Stimulated activated CD8-positive, alpha-beta memory T cell treated with anti-CD3 and anti-CD28 coated beads, Interleukin-4, amount 100 ng/mL, for 1 hour (primary cell): ENCODE data around the gene EBF3.

ENCODE experiments used
- DNase-seq, 2 donors: peaks; one replicate each; pipeline ENCODE4 v3.0.0-alpha.2; 2020; ENCODE audit warnings: low read depth in 2 of 2, low spot score in 1 of 2

The EBF3 gene, protein sequence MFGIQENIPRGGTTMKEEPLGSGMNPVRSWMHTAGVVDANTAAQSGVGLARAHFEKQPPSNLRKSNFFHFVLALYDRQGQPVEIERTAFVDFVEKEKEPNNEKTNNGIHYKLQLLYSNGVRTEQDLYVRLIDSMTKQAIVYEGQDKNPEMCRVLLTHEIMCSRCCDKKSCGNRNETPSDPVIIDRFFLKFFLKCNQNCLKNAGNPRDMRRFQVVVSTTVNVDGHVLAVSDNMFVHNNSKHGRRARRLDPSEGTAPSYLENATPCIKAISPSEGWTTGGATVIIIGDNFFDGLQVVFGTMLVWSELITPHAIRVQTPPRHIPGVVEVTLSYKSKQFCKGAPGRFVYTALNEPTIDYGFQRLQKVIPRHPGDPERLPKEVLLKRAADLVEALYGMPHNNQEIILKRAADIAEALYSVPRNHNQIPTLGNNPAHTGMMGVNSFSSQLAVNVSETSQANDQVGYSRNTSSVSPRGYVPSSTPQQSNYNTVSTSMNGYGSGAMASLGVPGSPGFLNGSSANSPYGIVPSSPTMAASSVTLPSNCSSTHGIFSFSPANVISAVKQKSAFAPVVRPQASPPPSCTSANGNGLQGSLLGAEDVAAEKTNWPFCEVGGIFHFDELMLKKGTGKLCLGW

DNA sequence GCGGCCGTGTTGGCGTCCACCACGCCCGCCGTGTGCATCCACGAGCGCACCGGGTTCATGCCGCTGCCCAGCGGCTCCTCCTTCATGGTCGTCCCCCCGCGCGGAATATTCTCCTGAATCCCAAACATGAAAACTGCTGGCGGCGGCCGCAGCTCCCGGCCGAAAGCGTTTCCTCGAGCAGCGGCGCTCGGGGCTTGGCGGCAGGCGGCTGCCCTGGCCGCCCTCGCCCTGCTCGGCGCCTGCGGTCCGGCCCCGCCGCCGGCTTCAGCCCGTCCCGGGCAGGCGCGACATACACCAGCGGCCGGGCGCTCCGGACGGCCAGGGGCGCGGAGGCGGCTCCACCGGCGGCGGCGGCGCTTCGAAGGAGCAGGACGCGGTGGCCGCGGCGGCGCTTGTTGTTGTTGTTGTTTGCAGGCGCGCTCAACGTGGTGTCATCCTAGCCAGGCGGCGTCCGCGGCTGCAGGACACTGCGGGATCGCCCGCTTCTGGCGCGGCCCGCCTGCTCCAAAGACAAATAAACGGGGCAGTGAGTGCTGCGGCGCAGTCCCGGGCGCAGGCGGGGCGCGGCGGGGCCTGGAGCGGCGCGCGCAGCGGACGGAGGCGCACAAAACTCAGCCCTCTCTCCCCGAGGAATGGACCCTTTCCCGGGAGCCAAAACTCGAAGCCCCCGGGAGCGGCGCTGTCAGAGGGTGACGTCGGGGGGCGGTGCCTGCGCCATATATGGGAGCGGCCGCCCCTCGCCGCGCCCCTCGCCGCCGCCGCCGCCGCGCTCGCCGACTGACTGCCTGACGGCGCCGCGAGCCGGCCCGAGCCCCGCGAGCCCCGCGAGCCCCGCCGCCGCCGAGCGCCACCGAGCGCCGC lies at the start of gene EBF3:
Gene EBF3, minus strand, starts transcription at position 634 of the 861 bp plus-strand sequence. Its CDS starts 506 bp downstream, at position 128.
- DNase-seq: peak in 1 of 2 donors; percentile 16

GRCh38 chr10:130013335-130014262 lies 49.5 kb upstream of the EBF3 start:
- no peak for DNase-seq

GRCh38 chr10:130012129-130012528 lies 48.1 kb upstream of the EBF3 start:
- no peak for DNase-seq

GRCh38 chr10:130010653-130011052 lies 46.6 kb upstream of the EBF3 start:
- DNase-seq: no peak

GRCh38 chr10:130009228-130009627 lies 45.2 kb upstream of the EBF3 start:
- DNase-seq: no peak

- no peak for DNase-seq
These were observed 39.9 kb upstream of the EBF3 start for GRCh38 chr10:130003787-130004613.

DNA sequence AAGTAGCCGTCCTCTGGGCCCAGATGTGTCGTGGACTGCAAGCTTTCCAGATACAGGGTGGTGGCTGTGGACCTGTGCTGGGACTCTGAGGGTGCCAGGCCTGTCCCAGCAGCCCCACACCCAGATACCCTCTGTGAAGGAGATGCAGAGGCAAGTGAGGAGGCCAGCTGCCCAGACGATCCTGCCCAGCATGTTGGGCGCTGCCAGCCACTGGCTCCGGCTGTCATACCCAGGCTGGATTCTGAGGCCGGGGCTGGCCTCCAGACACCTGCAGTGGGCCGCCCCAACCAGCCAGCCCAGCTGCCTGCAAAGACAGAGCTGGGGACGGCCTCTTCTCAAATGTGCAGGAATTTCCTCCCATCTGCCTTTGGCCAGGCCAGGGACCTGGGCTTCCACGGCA lies 39.1 kb upstream of the EBF3 start:
- no peak for DNase-seq

- no peak for DNase-seq
These were observed 38.5 kb upstream of the EBF3 start for GRCh38 chr10:130002606-130003005.

- DNase-seq: no peak
These were observed 36.8 kb upstream of the EBF3 start for GRCh38 chr10:130000918-130001317.

- DNase-seq: no peak
These were observed 35.1 kb upstream of the EBF3 start for GRCh38 chr10:129999140-129999539.

- no peak for DNase-seq
These were observed 29.5 kb upstream of the EBF3 start for GRCh38 chr10:129993621-129994020.

DNA sequence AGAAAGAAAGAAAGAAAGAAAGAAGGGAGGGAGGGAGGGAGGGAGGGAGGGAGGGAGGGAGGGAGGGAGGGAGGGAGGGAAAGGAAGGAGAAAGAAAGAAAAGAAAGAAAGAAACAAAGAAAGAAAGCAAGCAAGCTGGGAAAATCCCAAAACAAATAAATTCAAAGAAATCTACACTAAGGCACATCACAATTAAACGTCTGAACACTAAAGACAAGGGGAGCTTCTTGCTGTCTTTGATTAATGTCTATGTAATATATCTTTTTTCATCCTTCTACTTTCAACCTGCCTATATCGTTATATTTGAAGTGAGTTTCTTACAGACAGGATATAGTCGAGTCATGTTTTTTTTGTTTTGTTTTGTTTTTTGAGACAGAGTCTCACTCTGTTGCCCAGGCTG lies 28.3 kb upstream of the EBF3 start:
- DNase-seq: no peak

GRCh38 chr10:129982825-129983224 lies 18.8 kb upstream of the EBF3 start:
- DNase-seq: no peak

- no peak for DNase-seq
These were observed 14.9 kb upstream of the EBF3 start for GRCh38 chr10:129978980-129979379.

DNA sequence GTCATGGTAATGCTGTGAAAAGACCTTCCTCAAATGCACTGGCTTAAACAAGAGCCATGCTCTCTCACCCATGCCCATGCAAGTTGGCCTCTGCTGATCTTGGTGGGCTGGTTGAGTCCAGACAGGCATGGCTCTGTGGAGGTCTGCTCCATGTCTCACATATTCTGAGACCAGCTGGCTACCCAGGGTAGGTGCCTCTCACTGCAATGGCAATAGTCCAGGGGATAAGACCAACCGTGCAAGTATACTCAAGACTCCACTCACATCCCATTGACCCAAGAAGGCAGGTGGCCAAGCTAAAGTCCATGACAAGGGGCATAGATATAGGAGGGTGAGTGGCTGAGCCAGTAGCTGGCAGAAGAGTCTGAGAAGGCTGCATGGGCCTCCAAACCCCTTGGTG lies 14.2 kb upstream of the EBF3 start:
- no peak for DNase-seq

DNA sequence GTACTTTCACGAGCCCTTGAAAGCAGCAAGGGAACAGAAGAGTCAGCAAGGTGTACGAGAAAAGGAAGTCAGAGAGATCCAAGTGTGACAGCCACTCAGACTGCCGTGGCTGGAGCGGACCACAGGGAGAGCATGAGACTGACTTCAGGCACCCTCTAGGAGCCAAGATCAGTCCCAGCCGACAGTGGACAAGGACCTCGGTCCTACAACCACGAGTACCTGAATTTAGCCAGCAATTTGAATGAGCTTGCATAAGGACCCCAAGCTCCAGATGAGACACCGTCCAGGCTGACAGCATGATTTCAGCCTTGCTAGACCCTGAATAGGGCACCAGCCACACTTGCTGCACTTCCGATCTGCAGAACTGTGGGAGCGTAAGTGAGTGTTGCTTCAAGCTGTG lies 13.7 kb upstream of the EBF3 start:
- no peak for DNase-seq

DNA sequence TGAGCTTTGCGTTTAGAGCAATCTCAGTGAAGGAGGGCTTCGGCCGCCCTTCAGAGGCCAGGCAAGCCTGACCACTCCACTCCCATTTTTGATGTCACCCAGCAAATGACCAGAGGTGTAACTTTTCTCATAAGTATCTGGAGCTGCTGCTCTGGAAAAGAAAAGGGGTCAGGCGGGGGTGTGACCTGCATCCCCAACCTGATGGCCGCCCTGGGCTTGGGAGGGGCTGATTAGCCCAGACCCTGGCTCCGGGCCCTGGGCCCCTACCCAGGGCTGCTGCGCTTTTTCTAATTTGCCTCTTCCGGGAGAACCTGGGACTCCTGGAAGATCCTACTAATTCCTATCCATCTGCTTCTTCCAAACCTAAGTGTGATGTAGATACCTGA lies 9.6 kb upstream of the EBF3 start:
- no peak for DNase-seq

GRCh38 chr10:129972966-129973673 lies 9.0 kb upstream of the EBF3 start:
- DNase-seq: no peak
